HepG2 (cell line): ENCODE measurements around the gene MTA1. TPM values are rescaled to one million over a fixed set of nuclear protein-coding genes. Genes with fewer than 3 reads are reported as not detected.
A peak's percentile ranks its signal among the peaks of the same experiment; 100 is the strongest.

Source experiments
- ARNTL ChIP-seq: sonication (generic); formaldehyde crosslinking; IDR thresholded peaks from 2 replicates; pipeline ENCODE4 v1.4.0; 2020; ENCODE audit warnings: mild to moderate bottlenecking, missing genetic modification reagents
- ASH2L ChIP-seq: fragments of 300-600, 200-600 bp; sonication (generic); IDR thresholded peaks from 2 replicates; pipeline ENCODE4 v1.7.0; 2017; ENCODE audit warnings: low read depth, mild to moderate bottlenecking, moderate library complexity, mixed read lengths, low read length; ENCODE audit not compliant: insufficient read length
- ATF1 ChIP-seq: IDR thresholded peaks from 2 replicates; pipeline ENCODE4 v1.6.1; 2016; ENCODE audit warnings: mild to moderate bottlenecking, control low read depth
- FOSL2 ChIP-seq: sonication (generic); formaldehyde crosslinking; IDR thresholded peaks from 2 replicates; pipeline ENCODE4 v1.4.0; 2020; ENCODE audit warnings: missing genetic modification reagents
- ISX ChIP-seq: sonication (generic); formaldehyde crosslinking; conservative IDR thresholded peaks from 2 replicates; pipeline ENCODE4 v1.5.0; 2020; ENCODE audit warnings: missing genetic modification reagents
- JARID2 ChIP-seq: sonication (generic); formaldehyde crosslinking; IDR thresholded peaks from 2 replicates; pipeline ENCODE4 v1.8.1; 2023; ENCODE audit warnings: missing genetic modification reagents, inconsistent platforms; ENCODE audit not compliant: insufficient replicate concordance
- KMT2A ChIP-seq: sonication (generic); formaldehyde crosslinking; IDR thresholded peaks from 2 replicates; pipeline ENCODE4 v1.4.0; 2020; ENCODE audit warnings: missing genetic modification reagents
- NPAS2 ChIP-seq: sonication (generic); formaldehyde crosslinking; IDR thresholded peaks from 2 replicates; pipeline ENCODE4 v1.8.0; 2022; ENCODE audit warnings: mild to moderate bottlenecking, missing genetic modification reagents, borderline replicate concordance
- PAWR ChIP-seq: sonication (generic); formaldehyde crosslinking; IDR thresholded peaks from 2 replicates; pipeline ENCODE4 v1.4.0; 2020; ENCODE audit warnings: missing genetic modification reagents, mild to moderate bottlenecking, borderline replicate concordance
- RFX1 ChIP-seq: fragments of 450-650 bp; IDR thresholded peaks from 2 replicates; pipeline ENCODE4 v1.6.1; 2017
- RXRA ChIP-seq: sonication (generic); formaldehyde crosslinking; IDR thresholded peaks from 2 replicates; pipeline ENCODE4 v1.5.1; 2020; ENCODE audit warnings: missing genetic modification reagents
- SMARCC2 ChIP-seq: fragments of 450-650 bp; IDR thresholded peaks from 2 replicates; pipeline ENCODE4 v1.6.1; 2017; ENCODE audit warnings: antibody characterized with exemption, mild to moderate bottlenecking
- SOX6 ChIP-seq, 2 experiments: fragments of 450-650 bp in 1 of 2; sonication (generic) in 1 of 2; formaldehyde crosslinking in 1 of 2; IDR thresholded peaks; 2 replicates each; pipeline versions ENCODE4 v1.4.0 to v1.6.1; 2017 to 2020; ENCODE audit warnings: antibody characterized with exemption in 1 of 2, mild to moderate bottlenecking in 1 of 2, missing genetic modification reagents in 1 of 2
- ZFX ChIP-seq: sonication (generic); formaldehyde crosslinking; IDR thresholded peaks from 2 replicates; pipeline ENCODE4 v1.4.0; 2020; ENCODE audit warnings: mild to moderate bottlenecking, low read depth, missing genetic modification reagents, moderate library complexity
- ZNF550 ChIP-seq: sonication (generic); formaldehyde crosslinking; IDR thresholded peaks from 2 replicates; pipeline ENCODE4 v1.4.0; 2020; ENCODE audit warnings: mild to moderate bottlenecking, missing genetic modification reagents, borderline replicate concordance
- polyA plus RNA-seq, 8 experiments: library from polyadenylated mRNA; depleted of rRNA in 3 of 8; stranded (reverse) in 7 of 8; unstranded in 1 of 8; fragments of >200 nt; fragmentation: Illumina TruSeq in 4 of 8; extraction: Trizol in 4 of 8; gene quantifications; 2 replicates each; pipeline versions ENCODE4 v1.2.1 to v1.2.3, GENCODE V29; 2011 to 2016; ENCODE audit warnings: low read depth in 4 of 8, missing spikeins in 1 of 8, mixed read lengths in 1 of 8; ENCODE audit not compliant: insufficient read depth in 1 of 8
- total RNA-seq, 5 experiments: library from RNA; depleted of rRNA; stranded (reverse); fragments of >200 nt; fragmentation: Illumina TruSeq; extraction: Trizol; gene quantifications; 2 replicates each; pipeline ENCODE4 v1.2.3, GENCODE V29; 2016; ENCODE audit warnings: low read depth in 1 of 5
- TF ChIP-seq, protein P1 (sequence below), 2 experiments: sonication (generic) in 1 of 2; formaldehyde crosslinking in 1 of 2; IDR thresholded peaks; 2 replicates each; pipeline versions ENCODE4 v1.4.0 to v1.6.1; 2016 to 2020; ENCODE audit warnings: borderline replicate concordance in 1 of 2, low read depth in 1 of 2, mild to moderate bottlenecking in 1 of 2, missing genetic modification reagents in 1 of 2
- TF ChIP-seq, protein P2 (sequence below): sonication (generic); formaldehyde crosslinking; IDR thresholded peaks from 2 replicates; pipeline ENCODE4 v1.4.0; 2020; ENCODE audit warnings: mild to moderate bottlenecking, missing genetic modification reagents
- TF ChIP-seq, protein P3 (sequence below): sonication (generic); formaldehyde crosslinking; IDR thresholded peaks from 2 replicates; pipeline ENCODE4 v1.4.0; 2020; ENCODE audit warnings: mild to moderate bottlenecking, missing genetic modification reagents, borderline replicate concordance

Gene MTA1
- total and polyA plus RNA-seq, 2 of the 13 experiments (the other 11 are each of a cell fraction or from before 2014, with no cell fraction given): 35.2 to 85.8 TPM

DNA sequence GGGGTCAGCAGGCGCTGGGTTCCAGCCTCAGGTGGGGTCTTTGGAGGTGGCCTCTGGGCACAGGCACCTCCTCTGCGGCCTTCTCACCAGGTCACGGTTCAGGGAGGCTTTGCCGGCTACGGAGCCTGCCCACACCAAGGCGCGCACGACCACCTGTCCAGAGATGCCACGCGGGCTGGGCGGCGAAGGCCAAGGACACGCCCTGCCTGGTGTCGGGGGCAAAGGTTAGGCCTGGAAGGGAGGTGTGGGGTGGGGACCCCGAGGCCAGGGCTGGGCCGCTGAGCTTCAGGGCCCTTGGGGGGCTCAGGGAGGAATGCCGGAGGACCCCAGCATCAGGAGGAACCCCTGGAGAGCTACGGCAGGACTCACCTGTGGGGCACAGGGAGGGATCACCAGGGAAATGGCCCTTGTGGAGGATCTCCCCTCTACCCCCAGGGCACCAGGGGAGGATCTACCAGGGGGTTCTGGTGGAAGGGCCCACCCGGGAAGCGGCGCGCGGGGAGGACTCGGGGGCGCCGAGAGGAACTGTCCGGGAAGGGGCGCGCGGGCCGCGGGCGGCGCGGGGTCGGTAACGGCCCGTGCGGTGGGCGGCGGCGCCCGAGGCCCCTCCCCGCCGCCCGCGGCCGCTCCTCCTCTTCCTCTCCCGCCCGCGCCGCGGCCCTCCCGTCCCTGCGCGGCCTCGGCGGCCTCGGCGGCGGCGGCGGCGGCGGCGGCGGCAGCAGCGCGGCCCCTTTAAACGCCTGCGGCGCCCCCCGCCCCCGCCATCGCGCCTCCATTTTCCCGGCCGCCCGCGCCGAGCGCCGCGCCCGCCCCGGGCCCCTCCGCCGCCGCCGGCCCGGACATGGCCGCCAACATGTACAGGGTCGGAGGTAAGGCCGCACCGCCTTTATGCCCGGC is at the start of gene MTA1 (continued):
- TF ChIP-seq JARID2 (CRISPR knock-in tag): peak; percentile 59
- TF ChIP-seq ATF1: no peak
- TF ChIP-seq SMARCC2: no peak
- TF ChIP-seq ISX (CRISPR knock-in tag): 0 out of 2 replicates have a peak, but pooled peaks have one; percentile 38
- TF ChIP-seq ASH2L: no peak
- no peak for TF ChIP-seq NPAS2 (CRISPR knock-in tag)
- TF ChIP-seq, protein P1, sequence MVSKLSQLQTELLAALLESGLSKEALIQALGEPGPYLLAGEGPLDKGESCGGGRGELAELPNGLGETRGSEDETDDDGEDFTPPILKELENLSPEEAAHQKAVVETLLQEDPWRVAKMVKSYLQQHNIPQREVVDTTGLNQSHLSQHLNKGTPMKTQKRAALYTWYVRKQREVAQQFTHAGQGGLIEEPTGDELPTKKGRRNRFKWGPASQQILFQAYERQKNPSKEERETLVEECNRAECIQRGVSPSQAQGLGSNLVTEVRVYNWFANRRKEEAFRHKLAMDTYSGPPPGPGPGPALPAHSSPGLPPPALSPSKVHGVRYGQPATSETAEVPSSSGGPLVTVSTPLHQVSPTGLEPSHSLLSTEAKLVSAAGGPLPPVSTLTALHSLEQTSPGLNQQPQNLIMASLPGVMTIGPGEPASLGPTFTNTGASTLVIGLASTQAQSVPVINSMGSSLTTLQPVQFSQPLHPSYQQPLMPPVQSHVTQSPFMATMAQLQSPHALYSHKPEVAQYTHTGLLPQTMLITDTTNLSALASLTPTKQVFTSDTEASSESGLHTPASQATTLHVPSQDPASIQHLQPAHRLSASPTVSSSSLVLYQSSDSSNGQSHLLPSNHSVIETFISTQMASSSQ (IDR thresholded peaks at IDR 0.05; ENCODE audit: low read depth): no peak
- TF ChIP-seq, protein P1 (CRISPR knock-in tag; IDR thresholded peaks at IDR 0.05; ENCODE audit: borderline replicate concordance): no peak
- 0 out of 2 replicates have a peak, but pooled peaks have one; percentile 64 for TF ChIP-seq ZNF550 (CRISPR knock-in tag)
- peak; percentile 73 for TF ChIP-seq RXRA (CRISPR knock-in tag)
- TF ChIP-seq, protein P2, sequence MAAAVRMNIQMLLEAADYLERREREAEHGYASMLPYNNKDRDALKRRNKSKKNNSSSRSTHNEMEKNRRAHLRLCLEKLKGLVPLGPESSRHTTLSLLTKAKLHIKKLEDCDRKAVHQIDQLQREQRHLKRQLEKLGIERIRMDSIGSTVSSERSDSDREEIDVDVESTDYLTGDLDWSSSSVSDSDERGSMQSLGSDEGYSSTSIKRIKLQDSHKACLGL (CRISPR knock-in tag): peak; percentile 82; the same call in 1 of the 2 replicates
- TF ChIP-seq RFX1: no peak
- no peak for TF ChIP-seq SOX6 (IDR thresholded peaks at IDR 0.05)
- TF ChIP-seq SOX6 (CRISPR knock-in tag; IDR thresholded peaks at IDR 0.05): peak; percentile 45; the same call in 1 of the 2 replicates
- TF ChIP-seq, protein P3, sequence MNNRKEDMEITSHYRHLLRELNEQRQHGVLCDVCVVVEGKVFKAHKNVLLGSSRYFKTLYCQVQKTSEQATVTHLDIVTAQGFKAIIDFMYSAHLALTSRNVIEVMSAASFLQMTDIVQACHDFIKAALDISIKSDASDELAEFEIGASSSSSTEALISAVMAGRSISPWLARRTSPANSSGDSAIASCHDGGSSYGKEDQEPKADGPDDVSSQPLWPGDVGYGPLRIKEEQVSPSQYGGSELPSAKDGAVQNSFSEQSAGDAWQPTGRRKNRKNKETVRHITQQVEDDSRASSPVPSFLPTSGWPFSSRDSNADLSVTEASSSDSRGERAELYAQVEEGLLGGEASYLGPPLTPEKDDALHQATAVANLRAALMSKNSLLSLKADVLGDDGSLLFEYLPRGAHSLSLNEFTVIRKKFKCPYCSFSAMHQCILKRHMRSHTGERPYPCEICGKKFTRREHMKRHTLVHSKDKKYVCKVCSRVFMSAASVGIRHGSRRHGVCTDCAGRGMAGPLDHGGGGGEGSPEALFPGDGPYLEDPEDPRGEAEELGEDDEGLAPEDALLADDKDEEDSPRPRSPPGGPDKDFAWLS (CRISPR knock-in tag): no peak
- peak; percentile 11; the same call in 1 of the 2 replicates for TF ChIP-seq FOSL2 (CRISPR knock-in tag)
- peak; percentile 96 for TF ChIP-seq ZFX
- 0 out of 2 replicates have a peak, but pooled peaks have one; percentile 60 for TF ChIP-seq KMT2A (CRISPR knock-in tag)
- no peak for TF ChIP-seq PAWR (CRISPR knock-in tag)
- TF ChIP-seq ARNTL: 0 out of 2 replicates have a peak, but pooled peaks have one; percentile 34
